K562 (cell line): ENCODE measurements around the gene TEX261. TPM values are rescaled to one million over a fixed set of nuclear protein-coding genes. Genes with fewer than 3 reads are reported as not detected.

Experiments used
- BRCA1 ChIP-seq, 2 experiments: fragments of 450-650 bp in 1 of 2; sonication (generic) in 1 of 2; formaldehyde crosslinking in 1 of 2; IDR thresholded peaks; 2 replicates each; pipeline versions ENCODE4 v1.5.0 to v1.6.1; 2017 to 2020; ENCODE audit warnings: mild to moderate bottlenecking in 1 of 2, missing genetic modification reagents in 1 of 2
- CBFA2T3 ChIP-seq: fragments of 450-650 bp; IDR thresholded peaks from 2 replicates; pipeline ENCODE4 v1.6.1; 2017
- CEBPG ChIP-seq, 3 experiments: fragments of 200-800 bp in 1 of 3; sonication (Bioruptor generic) in 1 of 3; sonication (generic) in 1 of 3; formaldehyde crosslinking in 1 of 3; IDR thresholded peaks in 2 of 3; conservative IDR thresholded peaks in 1 of 3; 2 replicates each; pipeline versions ENCODE4 v1.6.1 to v1.8.0; 2016 to 2022; ENCODE audit warnings: missing compliant biosample characterization in 2 of 3, missing genetic modification characterization in 2 of 3, mild to moderate bottlenecking in 1 of 3, missing genetic modification reagents in 1 of 3
- DPF2 ChIP-seq: fragments of 450-650 bp; IDR thresholded peaks from 2 replicates; pipeline ENCODE4 v1.6.1; 2016
- ETV5 ChIP-seq: sonication (generic); formaldehyde crosslinking; IDR thresholded peaks from 2 replicates; pipeline ENCODE4 v1.4.0; 2020; ENCODE audit warnings: low read depth, mild to moderate bottlenecking, missing genetic modification reagents
- GATA2 ChIP-seq: sonication (generic); formaldehyde crosslinking; IDR thresholded peaks from 2 replicates; pipeline ENCODE4 v1.4.0; 2020; ENCODE audit warnings: mild to moderate bottlenecking, missing genetic modification reagents
- SAFB2 ChIP-seq: fragments of 200-400 bp; formaldehyde crosslinking; IDR thresholded peaks from 2 replicates; pipeline ENCODE4 v1.6.1; 2018; ENCODE audit warnings: borderline replicate concordance, low read length, low read depth, moderate library complexity; ENCODE audit not compliant: severe bottlenecking
- SAP30 ChIP-seq: fragments of 200-600 bp; sonication (generic); IDR thresholded peaks from 2 replicates; pipeline ENCODE4 v1.6.1; 2012; ENCODE audit warnings: borderline replicate concordance, low read depth, mild to moderate bottlenecking, moderate library complexity, low read length, control low read depth, inconsistent platforms; ENCODE audit not compliant: insufficient read depth, poor library complexity, severe bottlenecking
- SMC3 ChIP-seq: conservative IDR thresholded peaks from 2 replicates; pipeline ENCODE4 v1.6.1; 2011; ENCODE audit warnings: low read depth, low read length, improper control_type of control experiment; ENCODE audit not compliant: insufficient read depth
- SP1 ChIP-seq: sonication (generic); formaldehyde crosslinking; IDR thresholded peaks from 2 replicates; pipeline ENCODE4 v1.8.1; 2022; ENCODE audit warnings: mild to moderate bottlenecking, missing genetic modification reagents
- XRCC5 ChIP-seq: fragments of 200-400 bp; formaldehyde crosslinking; IDR thresholded peaks from 2 replicates; pipeline ENCODE4 v1.6.1; 2017; ENCODE audit warnings: low read depth, mild to moderate bottlenecking, low read length
- ZFP36 ChIP-seq: fragments of 150-350 bp; IDR thresholded peaks from 2 replicates; pipeline ENCODE4 v1.6.1; 2018; ENCODE audit warnings: low read length, low read depth; ENCODE audit not compliant: partially characterized antibody
- polyA plus RNA-seq, 8 experiments: library from polyadenylated mRNA; depleted of rRNA in 4 of 8; stranded (reverse) in 5 of 8; unstranded in 3 of 8; fragments of >200 nt; fragmentation: Nextera tagmentation in 2 of 8; fragmentation: Illumina TruSeq in 1 of 8; extraction: Ambion mirVana in 2 of 8; extraction: Trizol in 1 of 8; gene quantifications; 2 replicates each; pipeline versions ENCODE4 v1.2.1 to v1.2.3, GENCODE V29; 2011 to 2014; ENCODE audit warnings: inconsistent platforms in 1 of 8, missing spikeins in 1 of 8
- total RNA-seq, 7 experiments: library from RNA; depleted of rRNA in 6 of 7; stranded (reverse); fragments of >200 nt in 6 of 7; fragmentation: Illumina TruSeq in 2 of 7; extraction: Trizol in 2 of 7; gene quantifications; 2 replicates each; pipeline versions ENCODE4 v1.2.1 to v1.2.3, GENCODE V29; 2011 to 2021; ENCODE audit warnings: low replicate concordance in 1 of 7
- TF ChIP-seq, protein P1 (sequence below): fragments of 450-650 bp; IDR thresholded peaks from 2 replicates; pipeline ENCODE4 v1.7.1; 2018; ENCODE audit warnings: mild to moderate bottlenecking, low read depth; ENCODE audit not compliant: partially characterized antibody
- TF ChIP-seq, protein P2 (sequence below): fragments of 250-450 bp; sonication (Bioruptor Pico); IDR thresholded peaks from 2 replicates; pipeline ENCODE4 v1.5.0; 2021
- TF ChIP-seq, protein P3 (sequence below): fragments of 250-450 bp; sonication (Bioruptor Pico); IDR thresholded peaks from 2 replicates; pipeline ENCODE4 v1.9.0; 2021; ENCODE audit warnings: mild to moderate bottlenecking, inconsistent platforms
- TF ChIP-seq, protein P4 (sequence below): fragments of 450-650 bp; IDR thresholded peaks from 2 replicates; pipeline ENCODE4 v1.6.1; 2017; ENCODE audit warnings: antibody characterized with exemption, mild to moderate bottlenecking

TEX261 gene
- total and polyA plus RNA-seq, 9 of the 15 experiments (the other 6 are each of a cell fraction or from before 2014, with no cell fraction given): 11.9 to 110 (median 51.9) TPM

DNA sequence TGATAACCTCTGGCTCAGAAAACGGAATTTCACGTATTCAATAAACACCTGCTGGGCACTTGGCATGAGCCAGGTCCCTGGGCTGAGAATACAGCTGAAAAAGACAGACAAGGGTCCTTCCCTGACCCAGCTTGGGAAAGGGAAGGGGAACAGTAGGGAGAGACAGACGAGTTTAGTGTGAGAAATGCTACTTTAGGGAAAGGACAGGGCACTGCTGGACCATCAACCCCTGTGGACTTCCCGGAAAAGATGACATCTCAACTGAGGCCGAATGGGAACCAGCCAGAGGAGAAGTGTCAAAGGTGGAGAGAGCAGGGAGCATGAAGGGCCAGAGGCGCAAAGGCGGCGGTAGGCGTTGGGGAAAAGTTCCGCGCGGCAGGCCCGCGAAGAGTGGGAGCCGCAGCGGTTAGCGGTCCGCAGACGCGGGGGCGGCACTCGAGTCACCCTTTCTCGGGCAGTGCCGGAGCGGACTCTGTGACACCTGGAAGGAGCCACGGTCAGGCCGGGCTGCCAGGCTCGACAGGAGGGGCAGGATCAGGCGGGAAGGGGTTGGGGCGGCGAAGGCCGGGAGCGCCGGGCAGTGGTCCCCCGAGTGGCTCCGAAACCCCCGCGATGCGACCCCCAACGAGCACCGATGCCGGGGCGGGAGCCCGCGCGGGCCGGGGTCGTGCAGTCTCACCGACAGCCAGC lies 519 bp downstream of the TEX261 start (continued):
- TF ChIP-seq SAP30 (peak; percentile 67), ETV5 (CRISPR knock-in tag) (no peak), ZFP36 (peak; percentile 72), DPF2 (peak; percentile 49), CEBPG (CRISPR knock-in tag; IDR thresholded peaks at IDR 0.05) (no peak), CEBPG (tag; conservative IDR thresholded peaks at IDR 0.05 in 1 of 2, IDR thresholded peaks at IDR 0.05 in 1 of 2) (no peak), SAFB2 (no peak), SMC3 (no peak), CBFA2T3 (no peak), GATA2 (no peak), BRCA1 (IDR thresholded peaks at IDR 0.05) (no peak), BRCA1 (CRISPR knock-in tag; IDR thresholded peaks at IDR 0.05) (no peak), SP1 (CRISPR knock-in tag) (0 out of 2 replicates have a peak, but pooled peaks have one; percentile 15), XRCC5 (0 out of 2 replicates have a peak, but pooled peaks have one; percentile 16)
- TF ChIP-seq, protein P1, sequence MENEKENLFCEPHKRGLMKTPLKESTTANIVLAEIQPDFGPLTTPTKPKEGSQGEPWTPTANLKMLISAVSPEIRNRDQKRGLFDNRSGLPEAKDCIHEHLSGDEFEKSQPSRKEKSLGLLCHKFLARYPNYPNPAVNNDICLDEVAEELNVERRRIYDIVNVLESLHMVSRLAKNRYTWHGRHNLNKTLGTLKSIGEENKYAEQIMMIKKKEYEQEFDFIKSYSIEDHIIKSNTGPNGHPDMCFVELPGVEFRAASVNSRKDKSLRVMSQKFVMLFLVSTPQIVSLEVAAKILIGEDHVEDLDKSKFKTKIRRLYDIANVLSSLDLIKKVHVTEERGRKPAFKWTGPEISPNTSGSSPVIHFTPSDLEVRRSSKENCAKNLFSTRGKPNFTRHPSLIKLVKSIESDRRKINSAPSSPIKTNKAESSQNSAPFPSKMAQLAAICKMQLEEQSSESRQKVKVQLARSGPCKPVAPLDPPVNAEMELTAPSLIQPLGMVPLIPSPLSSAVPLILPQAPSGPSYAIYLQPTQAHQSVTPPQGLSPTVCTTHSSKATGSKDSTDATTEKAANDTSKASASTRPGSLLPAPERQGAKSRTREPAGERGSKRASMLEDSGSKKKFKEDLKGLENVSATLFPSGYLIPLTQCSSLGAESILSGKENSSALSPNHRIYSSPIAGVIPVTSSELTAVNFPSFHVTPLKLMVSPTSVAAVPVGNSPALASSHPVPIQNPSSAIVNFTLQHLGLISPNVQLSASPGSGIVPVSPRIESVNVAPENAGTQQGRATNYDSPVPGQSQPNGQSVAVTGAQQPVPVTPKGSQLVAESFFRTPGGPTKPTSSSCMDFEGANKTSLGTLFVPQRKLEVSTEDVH: no peak
- TF ChIP-seq, protein P2, sequence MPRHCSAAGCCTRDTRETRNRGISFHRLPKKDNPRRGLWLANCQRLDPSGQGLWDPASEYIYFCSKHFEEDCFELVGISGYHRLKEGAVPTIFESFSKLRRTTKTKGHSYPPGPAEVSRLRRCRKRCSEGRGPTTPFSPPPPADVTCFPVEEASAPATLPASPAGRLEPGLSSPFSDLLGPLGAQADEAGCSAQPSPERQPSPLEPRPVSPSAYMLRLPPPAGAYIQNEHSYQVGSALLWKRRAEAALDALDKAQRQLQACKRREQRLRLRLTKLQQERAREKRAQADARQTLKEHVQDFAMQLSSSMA (CRISPR knock-in tag): no peak
- TF ChIP-seq, protein P3, sequence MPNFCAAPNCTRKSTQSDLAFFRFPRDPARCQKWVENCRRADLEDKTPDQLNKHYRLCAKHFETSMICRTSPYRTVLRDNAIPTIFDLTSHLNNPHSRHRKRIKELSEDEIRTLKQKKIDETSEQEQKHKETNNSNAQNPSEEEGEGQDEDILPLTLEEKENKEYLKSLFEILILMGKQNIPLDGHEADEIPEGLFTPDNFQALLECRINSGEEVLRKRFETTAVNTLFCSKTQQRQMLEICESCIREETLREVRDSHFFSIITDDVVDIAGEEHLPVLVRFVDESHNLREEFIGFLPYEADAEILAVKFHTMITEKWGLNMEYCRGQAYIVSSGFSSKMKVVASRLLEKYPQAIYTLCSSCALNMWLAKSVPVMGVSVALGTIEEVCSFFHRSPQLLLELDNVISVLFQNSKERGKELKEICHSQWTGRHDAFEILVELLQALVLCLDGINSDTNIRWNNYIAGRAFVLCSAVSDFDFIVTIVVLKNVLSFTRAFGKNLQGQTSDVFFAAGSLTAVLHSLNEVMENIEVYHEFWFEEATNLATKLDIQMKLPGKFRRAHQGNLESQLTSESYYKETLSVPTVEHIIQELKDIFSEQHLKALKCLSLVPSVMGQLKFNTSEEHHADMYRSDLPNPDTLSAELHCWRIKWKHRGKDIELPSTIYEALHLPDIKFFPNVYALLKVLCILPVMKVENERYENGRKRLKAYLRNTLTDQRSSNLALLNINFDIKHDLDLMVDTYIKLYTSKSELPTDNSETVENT (CRISPR knock-in tag): no peak
- TF ChIP-seq, protein P4, sequence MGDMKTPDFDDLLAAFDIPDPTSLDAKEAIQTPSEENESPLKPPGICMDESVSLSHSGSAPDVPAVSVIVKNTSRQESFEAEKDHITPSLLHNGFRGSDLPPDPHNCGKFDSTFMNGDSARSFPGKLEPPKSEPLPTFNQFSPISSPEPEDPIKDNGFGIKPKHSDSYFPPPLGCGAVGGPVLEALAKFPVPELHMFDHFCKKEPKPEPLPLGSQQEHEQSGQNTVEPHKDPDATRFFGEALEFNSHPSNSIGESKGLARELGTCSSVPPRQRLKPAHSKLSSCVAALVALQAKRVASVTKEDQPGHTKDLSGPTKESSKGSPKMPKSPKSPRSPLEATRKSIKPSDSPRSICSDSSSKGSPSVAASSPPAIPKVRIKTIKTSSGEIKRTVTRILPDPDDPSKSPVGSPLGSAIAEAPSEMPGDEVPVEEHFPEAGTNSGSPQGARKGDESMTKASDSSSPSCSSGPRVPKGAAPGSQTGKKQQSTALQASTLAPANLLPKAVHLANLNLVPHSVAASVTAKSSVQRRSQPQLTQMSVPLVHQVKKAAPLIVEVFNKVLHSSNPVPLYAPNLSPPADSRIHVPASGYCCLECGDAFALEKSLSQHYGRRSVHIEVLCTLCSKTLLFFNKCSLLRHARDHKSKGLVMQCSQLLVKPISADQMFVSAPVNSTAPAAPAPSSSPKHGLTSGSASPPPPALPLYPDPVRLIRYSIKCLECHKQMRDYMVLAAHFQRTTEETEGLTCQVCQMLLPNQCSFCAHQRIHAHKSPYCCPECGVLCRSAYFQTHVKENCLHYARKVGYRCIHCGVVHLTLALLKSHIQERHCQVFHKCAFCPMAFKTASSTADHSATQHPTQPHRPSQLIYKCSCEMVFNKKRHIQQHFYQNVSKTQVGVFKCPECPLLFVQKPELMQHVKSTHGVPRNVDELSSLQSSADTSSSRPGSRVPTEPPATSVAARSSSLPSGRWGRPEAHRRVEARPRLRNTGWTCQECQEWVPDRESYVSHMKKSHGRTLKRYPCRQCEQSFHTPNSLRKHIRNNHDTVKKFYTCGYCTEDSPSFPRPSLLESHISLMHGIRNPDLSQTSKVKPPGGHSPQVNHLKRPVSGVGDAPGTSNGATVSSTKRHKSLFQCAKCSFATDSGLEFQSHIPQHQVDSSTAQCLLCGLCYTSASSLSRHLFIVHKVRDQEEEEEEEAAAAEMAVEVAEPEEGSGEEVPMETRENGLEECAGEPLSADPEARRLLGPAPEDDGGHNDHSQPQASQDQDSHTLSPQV: no peak
